ENCODE results near the gene CLUH.

DNA sequence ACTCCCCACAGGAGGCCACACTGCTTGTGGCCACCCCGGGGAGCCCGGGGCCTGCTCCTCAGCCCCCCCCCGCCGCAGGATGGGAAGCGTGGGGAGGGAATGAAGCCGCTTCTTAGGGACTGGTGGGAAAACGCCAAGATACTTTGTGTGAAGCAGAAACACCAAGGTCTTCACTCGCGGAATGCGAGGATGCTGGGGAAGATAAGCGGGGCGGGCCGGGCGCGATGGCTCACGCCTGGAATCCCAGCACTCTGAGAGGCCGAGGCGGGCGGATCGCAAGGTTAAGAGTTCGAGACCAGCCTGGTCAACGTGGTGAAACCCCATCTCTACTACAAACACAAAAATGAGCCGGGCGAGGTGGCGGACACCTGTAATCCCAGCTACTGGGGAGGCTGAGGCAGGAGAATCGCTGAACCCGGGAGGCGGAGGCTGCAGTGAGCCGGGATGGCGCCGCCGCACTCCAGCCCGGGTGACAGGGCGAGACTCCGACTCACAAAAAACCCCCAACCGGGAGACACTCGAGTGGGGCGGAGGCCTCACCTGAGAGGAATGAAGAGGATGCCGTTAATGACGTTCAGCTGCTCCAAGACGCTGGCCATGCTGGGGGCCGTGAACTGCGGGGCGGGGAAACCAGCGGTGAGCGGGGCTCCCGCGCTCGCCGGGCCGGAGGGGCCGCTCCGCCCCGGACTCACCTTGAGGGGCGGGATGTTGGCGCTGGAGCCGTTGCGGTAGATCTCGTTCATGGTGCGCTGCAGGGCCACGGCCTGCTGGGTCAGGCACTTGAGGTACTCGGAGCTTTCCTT, 20.3 kb downstream of the CLUH start:
- TF ChIP-seq, protein P1, sequence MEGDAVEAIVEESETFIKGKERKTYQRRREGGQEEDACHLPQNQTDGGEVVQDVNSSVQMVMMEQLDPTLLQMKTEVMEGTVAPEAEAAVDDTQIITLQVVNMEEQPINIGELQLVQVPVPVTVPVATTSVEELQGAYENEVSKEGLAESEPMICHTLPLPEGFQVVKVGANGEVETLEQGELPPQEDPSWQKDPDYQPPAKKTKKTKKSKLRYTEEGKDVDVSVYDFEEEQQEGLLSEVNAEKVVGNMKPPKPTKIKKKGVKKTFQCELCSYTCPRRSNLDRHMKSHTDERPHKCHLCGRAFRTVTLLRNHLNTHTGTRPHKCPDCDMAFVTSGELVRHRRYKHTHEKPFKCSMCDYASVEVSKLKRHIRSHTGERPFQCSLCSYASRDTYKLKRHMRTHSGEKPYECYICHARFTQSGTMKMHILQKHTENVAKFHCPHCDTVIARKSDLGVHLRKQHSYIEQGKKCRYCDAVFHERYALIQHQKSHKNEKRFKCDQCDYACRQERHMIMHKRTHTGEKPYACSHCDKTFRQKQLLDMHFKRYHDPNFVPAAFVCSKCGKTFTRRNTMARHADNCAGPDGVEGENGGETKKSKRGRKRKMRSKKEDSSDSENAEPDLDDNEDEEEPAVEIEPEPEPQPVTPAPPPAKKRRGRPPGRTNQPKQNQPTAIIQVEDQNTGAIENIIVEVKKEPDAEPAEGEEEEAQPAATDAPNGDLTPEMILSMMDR (IDR thresholded peaks at IDR 0.05), result no peak
- TF ChIP-seq POLR2A (IDR thresholded peaks at IDR 0.05) (no peak), EP300 (IDR thresholded peaks at IDR 0.05) (no peak), POLR2AphosphoS5 (IDR thresholded peaks at IDR 0.05) (no peak)

Data from gastroesophageal sphincter (tissue), 3 donors.